Right lung (tissue), 10 donors: Measurements from ENCODE around the gene KRTAP15-1. TPM values are rescaled to one million over a fixed set of nuclear protein-coding genes. Genes with fewer than 3 reads are reported as not detected.

Experiments
- DNase-seq, 2 donors: peaks; one replicate each; pipeline ENCODE4 v3.0.0-alpha.2; 2013
- long read RNA-seq, 8 donors: transcript quantifications; one replicate each; lab custom pipeline, GENCODE V29; 2026
- polyA plus RNA-seq, 5 donors: library from polyadenylated mRNA; unstranded; fragments of 120-200 nt; gene quantifications; one replicate each; pipeline versions ENCODE4 v1.2.1 to v1.2.3, GENCODE V29; 2013; ENCODE audit warnings: inconsistent platforms in 1 of 5, low replicate concordance in 1 of 5; ENCODE audit not compliant: insufficient read length in 5 of 5, insufficient read depth in 1 of 5

The KRTAP15-1 gene, protein sequence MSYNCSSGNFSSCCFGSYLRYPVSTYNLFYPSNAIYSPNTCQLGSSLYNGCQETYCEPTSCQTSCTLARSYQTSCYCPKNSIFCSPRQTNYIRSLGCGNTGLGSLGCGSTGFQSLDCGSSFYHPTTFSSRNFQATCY
- polyA plus RNA-seq = not detected
- long read RNA-seq, donor 1 = 0 reads
- long read RNA-seq, donor 2 = 0 reads
- long read RNA-seq, donor 3 = 0 reads
- long read RNA-seq, donor 4 = 0 reads
- long read RNA-seq, donor 5 = 0 reads
- long read RNA-seq, donor 6 = 0 reads
- long read RNA-seq, donor 7 = 0 reads
- long read RNA-seq, donor 8 = 0 reads

DNA sequence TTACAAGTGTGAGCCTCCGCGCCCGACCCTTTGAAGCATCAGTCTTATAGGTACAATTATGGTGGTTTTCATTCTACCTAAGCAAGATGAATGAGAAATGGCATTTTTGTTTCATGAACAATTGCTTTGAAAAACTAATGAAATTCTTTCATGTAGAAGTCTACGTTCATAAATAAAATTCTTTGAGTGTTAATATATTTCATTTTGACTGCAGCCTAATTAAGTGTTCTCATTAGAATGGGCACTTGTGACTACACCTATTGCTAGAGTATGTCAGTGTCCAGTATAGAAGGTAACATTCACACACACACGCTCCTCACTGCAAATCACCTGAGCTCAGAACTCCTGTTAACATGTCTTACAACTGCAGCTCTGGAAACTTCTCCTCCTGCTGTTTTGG, at the start of gene KRTAP15-1:
Gene KRTAP15-1 (plus strand): TSS at position 301 of the 400 bp plus-strand sequence. CDS start 53 bp downstream, at position 354.
- DNase-seq = no peak

DNA sequence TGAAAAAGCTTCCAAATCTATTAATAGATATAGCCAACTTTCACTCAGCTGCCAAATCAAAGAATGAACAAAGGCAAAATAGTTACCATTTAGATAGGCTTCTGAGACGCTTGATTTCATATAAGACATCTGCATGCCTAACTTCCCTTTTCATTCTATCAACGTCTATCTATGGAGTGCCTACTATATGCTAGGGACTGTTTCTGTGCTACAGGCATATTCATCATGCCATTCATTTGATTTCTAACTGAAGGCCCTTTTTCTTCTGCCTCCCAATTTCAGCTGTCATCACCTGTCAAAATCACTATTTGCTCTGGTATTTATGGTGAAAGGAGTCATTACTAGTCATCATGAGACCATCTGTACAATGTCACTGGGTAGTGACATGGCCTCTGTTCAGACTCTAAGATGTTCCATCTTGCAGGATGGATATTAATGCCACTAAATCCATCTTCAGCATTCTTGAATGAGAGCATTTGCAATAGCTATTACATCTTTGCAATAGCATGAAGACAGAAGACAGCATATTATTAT, 48.5 kb upstream of the KRTAP15-1 start:
- DNase-seq = no peak

DNA sequence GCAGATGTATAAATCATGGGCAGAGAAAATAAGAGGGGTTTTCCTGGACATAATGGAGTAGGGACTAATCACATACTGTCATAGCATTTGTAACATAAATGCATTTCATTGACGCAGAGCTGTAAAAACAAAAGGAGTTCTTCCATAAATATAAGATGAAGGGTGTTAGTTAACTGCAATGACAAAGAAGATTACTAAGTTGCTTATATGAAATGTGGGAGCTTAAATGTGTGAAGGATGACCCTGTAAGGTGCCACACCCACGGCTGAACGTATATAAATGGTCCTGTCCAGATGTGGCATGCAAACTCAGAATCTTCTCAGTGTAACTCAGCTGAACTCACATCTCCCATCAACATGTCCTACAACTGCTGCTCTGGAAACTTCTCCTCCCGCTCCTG, 44.3 kb upstream of the KRTAP15-1 start, which contains the start of gene KRTAP13-1:
Gene KRTAP13-1 (plus strand): TSS at position 301 of the 400 bp plus-strand sequence. CDS start 56 bp downstream, at position 357.
- no peak for DNase-seq

DNA sequence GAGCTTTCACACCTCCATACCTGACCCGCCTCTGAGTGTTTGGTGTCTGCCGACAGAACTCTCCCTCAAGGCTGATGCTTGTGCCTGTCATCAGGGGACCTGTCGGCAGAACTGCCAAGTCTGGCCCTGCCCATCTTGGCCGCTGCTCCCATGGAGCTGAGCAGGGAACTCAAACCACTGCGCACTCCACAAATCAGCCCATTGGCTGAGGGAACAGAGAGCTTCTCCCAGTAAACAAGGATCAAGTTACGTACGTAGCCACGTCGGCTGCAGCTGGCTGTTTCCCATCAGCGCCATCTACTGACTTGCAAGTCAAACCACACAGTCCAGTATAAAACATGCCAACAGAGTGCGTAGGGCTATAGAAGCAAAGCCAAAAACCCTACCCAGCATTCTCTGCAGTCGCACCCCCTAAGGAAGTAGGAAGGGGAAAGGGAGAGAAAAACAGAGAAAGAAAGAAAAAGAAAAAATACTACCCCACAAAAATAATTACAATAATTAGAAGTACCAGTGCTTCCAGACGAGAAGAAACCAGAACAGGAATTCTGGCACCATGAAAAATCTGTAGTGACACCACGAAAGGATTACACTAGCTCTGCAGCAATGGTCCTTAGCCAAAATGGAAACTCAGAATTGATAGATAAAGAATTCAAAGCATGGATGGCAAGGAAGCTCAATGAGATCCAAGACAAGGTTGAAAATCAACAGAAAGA, 31.1 kb upstream of the KRTAP15-1 start:
- peak; percentile 4 to 7 for DNase-seq

DNA sequence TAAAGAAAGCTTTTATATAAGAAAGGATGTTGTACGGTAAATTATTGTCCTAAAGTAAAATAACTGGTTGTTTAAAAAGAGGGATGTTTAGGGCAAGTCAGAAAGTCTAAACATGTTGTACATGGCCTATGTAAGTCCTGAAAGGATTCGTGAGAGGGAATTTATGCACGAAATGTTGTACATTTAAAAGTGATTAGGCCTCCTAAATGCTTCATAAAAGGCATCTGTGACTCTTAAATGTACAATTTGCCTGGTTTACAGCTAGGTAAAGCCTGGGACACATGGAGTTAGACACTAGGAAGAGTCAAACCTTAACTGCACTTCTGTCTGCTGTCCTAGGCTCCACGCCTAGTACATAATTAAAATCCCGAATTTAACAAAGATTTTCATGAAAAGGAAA, 24.1 kb upstream of the KRTAP15-1 start:
- no peak for DNase-seq

DNA sequence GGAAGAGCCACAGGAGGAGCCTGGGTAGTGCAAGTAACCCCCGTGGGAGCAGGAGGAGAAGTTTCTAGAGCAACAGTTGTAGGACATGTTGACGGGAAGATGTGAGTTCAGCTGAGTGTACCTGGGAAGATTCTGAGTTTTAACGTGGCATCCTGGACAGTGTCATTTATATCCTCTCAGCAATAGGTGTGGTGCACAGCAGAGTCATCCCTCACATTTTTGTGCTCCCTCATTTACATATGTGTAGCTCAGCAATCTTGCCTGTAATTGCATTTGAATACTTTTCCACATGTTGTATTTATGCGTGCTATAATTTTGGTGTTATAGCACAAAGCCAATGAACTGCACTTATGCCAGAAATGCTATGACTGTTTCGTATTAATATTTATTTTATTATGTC, 14.2 kb upstream of the KRTAP15-1 start, which contains the start of gene KRTAP13-3:
Gene KRTAP13-3 (minus strand): TSS at position 101 of the 400 bp plus-strand sequence. CDS start 14 bp downstream, at position 87.
- no peak for DNase-seq

DNA sequence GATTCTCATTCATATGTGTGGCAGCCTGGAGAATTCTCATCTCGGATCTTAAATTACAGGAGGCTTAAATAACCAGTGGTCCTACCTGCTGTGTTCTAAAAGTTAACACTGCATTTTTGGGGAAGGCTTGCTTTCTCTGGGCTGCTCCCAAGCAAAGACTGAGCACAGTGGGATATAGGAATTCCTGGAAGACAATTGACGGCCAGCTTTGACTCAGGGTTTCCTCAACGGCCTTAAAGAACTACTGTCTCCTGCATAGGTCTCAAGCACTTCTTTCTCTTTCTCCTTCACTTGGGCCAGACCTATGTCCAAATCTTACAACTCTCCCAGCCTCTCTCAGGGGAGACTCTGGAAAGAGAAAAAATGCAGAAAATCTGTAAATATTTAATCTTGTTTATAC, 13.3 kb upstream of the KRTAP15-1 start:
- no peak for DNase-seq

DNA sequence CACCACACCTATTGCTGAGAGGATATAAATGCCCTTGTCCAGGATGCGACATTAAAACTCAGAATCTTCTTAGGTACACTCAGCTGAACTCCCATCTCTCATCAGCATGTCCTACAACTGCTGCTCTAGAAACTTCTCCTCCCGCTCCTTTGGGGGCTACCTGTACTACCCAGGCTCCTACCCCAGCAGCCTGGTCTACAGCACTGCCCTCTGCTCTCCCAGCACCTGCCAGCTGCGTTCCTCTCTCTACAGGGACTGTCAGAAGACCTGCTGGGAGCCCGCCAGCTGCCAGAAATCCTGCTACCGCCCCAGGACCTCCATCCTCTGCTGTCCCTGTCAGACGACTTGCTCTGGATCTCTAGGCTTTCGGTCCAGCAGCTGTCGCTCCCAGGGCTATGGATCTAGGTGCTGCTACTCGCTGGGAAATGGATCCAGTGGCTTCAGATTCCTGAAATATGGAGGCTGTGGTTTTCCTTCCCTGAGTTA, 9.9 kb upstream of the KRTAP15-1 start, which contains the start of gene KRTAP13-4:
Gene KRTAP13-4 (plus strand): TSS at position 51 of the 486 bp plus-strand sequence. CDS start 56 bp downstream, at position 107.
- DNase-seq = no peak

DNA sequence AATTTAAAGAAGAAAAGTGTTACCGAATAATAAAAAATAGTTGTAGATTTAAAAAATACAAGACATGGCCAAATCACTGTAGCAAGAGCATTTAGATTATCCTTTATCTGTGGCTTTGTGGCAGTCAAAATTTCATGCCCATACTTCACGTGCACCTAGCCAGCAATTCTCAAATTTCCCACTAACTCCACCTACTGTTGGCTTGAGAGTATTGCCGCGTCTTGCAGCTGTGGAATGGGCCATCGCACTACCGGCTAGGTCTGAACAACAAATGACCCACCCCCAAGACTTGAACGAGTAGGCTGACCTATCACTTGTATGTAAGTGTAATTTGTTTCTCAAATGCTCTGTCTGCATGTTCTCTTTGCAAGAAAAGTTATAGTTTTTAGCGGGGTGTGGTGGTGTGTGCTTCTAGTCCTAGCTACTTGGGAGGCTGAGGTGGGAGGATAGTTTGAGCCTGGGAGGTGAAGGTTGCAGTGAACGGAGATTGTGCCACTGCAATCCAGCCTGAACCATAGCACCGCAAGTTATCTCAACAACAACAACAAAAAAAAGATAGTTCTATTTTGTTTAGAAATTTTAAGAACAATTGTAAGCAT, 5.9 kb upstream of the KRTAP15-1 start:
- peak in 1 of 2 donors; percentile 3 for DNase-seq

DNA sequence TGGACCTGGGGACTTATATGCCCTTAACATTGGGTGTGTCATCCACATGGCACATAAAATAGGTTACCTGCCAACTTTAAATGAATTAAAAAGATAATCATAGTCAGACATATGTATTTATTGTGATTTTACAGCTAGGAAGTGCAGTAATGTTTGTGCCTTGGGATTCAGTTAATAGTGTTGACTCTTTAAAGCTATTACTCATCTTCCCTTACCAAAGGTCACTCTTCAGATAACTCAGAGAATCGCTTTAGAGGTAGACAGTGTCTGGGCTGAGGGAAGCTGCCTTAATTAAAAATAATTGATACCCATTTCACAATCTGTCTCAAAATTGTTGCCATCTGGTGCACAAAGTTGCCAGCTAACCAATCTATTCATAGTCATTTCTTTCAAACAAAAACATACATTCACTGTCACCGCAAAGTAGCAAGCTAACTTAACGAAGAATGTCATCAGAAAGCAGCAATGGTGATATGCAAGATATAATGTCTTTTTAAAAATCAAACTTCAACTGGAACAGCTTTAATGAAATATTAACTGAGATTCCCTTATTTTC, 3.0 kb upstream of the KRTAP15-1 start:
- DNase-seq = no peak

DNA sequence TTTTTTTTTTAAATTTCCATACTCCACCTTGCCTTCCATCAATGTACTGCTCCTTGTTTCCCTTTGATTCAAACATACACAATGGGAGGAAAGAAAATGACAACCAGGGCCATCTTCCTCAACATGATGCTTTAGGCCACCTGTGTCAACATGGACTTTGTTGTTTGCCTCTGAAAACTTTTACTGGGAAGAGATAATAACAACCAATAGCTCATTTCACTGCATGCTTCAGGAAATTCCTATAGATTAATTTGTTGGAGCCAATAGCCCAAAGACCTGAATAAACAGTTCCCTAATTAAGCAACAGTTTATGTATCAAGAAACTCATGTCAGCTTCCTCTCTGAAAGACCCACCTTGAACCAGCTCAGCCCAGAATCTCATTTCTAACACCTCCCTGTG, 3.2 kb downstream of the KRTAP15-1 start:
- DNase-seq = no peak

DNA sequence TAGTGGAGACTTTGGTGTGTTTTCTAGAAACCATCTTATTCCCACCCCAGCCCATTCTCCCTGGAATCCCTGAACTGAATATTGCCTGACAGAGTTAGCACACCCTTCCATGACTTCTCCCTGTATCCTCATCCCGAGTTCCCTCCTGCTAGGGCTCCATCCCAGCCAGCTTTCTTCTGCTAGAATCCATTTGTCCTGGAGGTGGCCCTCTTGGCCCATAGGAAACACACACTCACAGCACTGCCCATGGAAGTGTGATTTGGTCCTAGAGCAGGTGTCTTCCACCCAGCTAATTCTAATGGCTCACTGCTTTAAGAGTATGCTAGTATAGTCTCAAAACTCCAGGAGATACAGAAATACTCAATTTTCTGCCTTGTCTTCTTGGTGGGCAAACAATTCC, 4.1 kb downstream of the KRTAP15-1 start:
- no peak for DNase-seq

DNA sequence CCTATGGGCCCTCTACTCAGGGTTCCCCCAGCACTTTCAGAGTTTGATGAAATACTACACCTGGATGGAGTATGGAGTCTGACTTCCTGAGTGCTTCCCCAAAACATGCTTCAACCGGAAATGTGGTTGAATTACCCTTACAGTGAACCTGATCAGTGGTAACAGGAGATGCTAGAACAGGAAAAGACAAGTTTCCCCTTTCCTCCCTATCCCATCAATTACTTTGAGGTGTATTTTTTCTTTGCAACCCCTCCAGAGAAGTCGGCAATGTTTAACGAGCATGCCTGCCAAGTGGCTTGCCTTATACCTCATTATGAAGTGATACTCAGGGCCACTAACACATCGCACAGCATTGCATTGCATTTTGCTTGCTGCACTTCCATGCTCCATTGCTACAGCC, 7.0 kb downstream of the KRTAP15-1 start:
- no peak for DNase-seq

DNA sequence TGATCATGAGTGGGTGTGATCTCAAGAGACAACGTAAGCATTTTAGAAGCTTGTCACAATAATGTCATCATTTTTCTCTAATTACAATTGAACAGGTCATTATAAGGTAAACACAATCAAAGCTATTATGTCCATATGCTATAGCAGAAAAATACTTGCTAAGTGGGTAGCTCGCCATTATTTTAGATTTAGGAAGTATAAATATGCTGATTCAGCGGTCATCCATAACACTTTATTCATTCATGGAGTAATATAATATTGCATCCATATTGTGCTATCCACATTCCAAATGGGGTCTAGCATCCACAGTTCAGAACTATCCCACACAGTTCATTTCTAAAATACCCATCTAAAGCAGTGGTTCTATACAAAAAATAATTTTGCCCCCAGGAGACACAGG, 8.4 kb downstream of the KRTAP15-1 start:
- DNase-seq = no peak

DNA sequence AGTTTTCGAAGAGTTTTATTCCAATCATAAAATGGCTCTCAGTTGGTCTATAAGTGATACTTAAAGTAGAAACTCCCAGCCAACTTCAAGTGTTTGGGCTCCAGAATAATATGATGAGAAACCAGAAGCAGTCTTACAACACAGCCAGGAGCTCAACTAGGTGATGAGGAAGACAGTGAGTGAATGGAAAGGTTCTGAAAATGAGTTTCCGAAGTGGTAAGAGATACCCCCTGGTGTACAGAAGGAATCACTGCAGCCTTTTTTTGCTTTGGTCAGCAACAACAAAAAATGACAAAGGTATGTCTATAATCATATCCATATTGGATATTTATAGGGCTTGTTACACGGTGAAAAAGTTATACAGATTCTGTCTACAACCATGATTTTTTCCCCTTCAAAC, 23.6 kb downstream of the KRTAP15-1 start:
- DNase-seq = no peak

DNA sequence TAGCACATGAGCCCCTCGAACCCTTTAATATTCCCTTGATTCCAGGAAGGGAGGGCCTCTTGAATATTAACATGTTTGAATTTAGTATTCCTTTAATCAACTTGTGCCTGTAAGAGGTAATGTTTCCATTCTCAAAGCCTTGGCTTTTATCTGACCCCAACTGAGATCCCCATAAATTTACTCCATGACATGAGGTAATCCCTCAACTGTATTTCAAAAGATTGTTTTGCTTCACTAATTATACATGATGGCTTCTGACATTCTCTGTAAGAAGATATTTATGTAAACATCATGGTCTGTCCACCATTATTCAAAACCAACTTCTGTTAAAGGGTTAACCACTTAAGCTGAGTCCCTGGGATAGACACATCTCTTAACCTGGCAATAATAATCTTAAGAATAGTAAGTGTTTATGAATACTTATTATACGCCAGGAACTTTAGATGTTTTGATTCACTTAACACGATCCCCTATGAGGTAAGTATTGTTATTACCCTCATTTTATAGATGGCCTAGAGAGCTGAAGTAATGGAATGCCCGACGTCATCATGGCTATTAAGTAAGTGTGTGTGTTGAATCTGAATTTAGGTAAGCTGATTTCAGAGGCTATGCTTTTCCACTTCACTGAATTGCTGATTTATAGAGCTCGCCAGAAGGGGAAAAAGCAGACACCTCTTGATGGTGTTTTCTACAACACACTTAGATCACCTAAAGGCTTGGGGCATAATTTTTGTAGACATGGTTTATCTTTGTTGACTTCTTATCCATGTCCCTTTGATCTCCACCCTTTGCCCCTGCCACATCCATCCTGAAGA, 29.0 kb downstream of the KRTAP15-1 start:
- no peak for DNase-seq

DNA sequence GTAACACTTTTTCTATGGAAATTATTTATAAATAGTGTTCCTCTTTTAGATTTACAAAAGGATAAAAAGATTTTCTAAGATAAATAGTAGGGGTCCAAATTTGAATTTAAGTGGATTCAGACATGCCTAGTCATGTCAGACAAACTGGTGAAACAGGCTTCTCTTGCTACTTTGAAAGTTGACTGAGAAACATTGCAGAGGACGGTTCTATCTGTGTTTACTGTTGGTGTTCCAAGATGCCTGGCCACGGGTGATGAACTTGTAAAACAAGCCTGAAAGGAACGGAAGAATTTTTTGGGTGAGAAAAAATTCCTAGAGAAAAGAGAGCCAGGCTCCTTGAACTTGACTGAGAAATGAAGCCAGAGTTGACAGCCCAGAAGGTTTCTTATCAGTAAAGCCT, 37.9 kb downstream of the KRTAP15-1 start:
- DNase-seq = no peak

DNA sequence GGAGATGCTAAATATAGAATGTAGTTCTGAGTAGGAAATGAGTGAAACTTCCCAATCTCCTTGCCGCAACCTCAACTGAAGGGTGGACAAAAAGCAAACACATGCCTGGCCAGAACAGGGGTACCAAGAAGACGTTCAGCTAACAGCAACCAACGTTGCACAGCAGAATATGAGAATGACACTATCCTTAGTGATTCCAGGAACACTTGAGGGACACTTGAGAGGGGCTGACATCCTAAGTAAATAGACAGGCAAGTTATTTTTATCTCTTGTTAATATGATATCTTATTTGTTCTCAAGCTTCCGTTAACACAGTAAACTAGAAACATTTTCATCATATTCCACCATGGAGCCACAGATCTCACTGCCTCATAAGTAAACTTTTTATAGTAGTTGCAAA, 39.2 kb downstream of the KRTAP15-1 start:
- no peak for DNase-seq

DNA sequence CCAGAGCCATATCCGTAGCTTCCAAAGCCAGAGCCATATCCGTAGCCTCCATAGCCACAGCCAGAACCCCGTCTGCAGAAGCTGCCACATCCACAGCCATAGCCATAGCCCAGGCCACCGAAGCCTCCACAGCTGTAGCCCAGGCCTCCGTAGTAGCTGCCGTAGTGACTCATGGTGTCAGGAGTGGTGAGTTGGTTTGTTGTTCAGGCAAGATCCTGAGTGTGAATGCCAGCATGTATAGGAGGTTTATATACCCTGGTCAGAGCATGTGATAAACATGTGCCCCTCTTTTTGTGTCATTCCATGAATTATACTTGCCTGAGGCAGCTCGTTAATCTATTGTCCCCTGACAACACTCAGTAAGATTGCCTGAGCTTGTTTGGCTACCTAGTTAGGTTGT, 40.1 kb downstream of the KRTAP15-1 start, which contains the start of gene KRTAP19-1:
Gene KRTAP19-1 (minus strand): TSS at position 223 of the 400 bp plus-strand sequence. CDS start 50 bp downstream, at position 173.
- DNase-seq = no peak

DNA sequence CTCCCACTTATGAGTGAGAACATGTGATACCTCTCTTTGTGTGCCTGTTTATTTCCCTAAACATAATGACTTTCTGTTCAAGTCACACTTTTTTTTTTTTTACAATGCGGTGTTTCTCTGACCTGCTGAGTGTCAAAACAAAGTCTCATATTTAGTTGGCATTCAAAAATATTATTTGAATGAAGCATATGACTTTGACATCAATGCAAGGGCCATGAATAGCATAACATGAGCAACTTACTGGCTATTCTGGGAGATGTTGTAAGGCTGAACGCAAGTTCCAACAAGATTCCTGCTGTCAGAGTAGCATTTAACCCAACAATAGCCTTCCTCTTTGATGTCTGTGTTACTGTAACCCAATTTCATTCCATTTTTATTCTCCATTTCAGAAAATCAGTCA, 42.1 kb downstream of the KRTAP15-1 start:
- DNase-seq = no peak

DNA sequence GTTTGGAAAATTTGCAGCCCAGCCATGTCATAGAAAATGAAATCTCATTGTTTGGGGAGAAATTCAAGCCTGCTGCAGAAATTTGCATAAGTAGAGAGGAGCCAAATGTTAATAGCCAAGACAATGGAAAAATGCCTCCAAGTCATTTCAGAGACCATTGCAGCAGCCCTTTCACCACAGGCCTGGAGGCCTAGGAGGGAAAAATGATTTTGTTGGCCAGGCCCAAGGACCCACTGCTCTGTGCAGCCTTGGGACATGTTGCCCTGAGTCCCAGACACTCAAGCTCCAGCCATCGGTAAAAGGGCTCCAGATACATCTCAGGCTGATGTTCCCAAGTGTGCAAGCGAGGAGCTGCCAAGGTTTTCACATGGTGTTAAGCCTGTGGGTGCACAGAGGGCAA, 46.1 kb downstream of the KRTAP15-1 start:
- DNase-seq = no peak
